Heart left ventricle (tissue), 13 donors: ENCODE data around the gene GLB1L.

Experiments
- CTCF ChIP-seq, 12 donors: fragments of 200-600 bp; sonication (generic) in 4 of 12; IDR thresholded peaks; one replicate each; pipeline versions ENCODE4 v1.5.0 to v1.8.0; 2018 to 2022; ENCODE audit warnings: antibody characterized with exemption in 12 of 12, mild to moderate bottlenecking in 5 of 12
- POLR2A ChIP-seq, 2 donors: fragments of 450-650 bp; IDR thresholded peaks; one replicate each; pipeline ENCODE4 v1.6.1; 2017; ENCODE audit warnings: antibody characterized with exemption in 2 of 2, mild to moderate bottlenecking in 2 of 2, moderate library complexity in 2 of 2
- donor health status: ischemic (EF 13 %, LVEDD 7.1; RV severe dilation, severe dysfunction).
- donor health status: DM: no; HTN: yes; CAD: no.
- donor health status: DM: no; HTN: no; CAD: no.
- donor health status: ischemic (EF 25% LVEDD 6.9; RV normal size, moderate dysfunction).
- donor health status: ischemic (EF 25% LVEDD 5.7; RV mildly dilated, moderate dysfunction).
- donor health status: ischemic (EF 35%, LVEDD 5.7; RV mildly dilated, moderate dysfunction).
- donor health status: nonischemic (EF 11% LVEDD 7.7; RV severe dilation, severe dysfunction).
- donor health status: DM: yes; HTN: yes; CAD: no.
- donor health status: PGD.
- donor health status: ischemic (EF 29% LVEDD 5.4; RV normal size, mild dysfunction).
- donor health status: nonischemic (EF 23%, LVEDD 6.1; RV moderate dilation, normal function).

- peak in 1 of 12 donors; percentile 8 for TF ChIP-seq CTCF (IDR thresholded peaks at IDR 0.05)
- no peak for TF ChIP-seq POLR2A (IDR thresholded peaks at IDR 0.05)
Measured at GRCh38 chr2:219218217-219218731, 27.0 kb downstream of the GLB1L start.
